Measurements from ENCODE around the gene FAM237B. TPM values are rescaled to one million over a fixed set of nuclear protein-coding genes. Genes with fewer than 3 reads are reported as not detected.

FAM237B gene
- polyA plus RNA-seq, 3 donors = not detected

DNA sequence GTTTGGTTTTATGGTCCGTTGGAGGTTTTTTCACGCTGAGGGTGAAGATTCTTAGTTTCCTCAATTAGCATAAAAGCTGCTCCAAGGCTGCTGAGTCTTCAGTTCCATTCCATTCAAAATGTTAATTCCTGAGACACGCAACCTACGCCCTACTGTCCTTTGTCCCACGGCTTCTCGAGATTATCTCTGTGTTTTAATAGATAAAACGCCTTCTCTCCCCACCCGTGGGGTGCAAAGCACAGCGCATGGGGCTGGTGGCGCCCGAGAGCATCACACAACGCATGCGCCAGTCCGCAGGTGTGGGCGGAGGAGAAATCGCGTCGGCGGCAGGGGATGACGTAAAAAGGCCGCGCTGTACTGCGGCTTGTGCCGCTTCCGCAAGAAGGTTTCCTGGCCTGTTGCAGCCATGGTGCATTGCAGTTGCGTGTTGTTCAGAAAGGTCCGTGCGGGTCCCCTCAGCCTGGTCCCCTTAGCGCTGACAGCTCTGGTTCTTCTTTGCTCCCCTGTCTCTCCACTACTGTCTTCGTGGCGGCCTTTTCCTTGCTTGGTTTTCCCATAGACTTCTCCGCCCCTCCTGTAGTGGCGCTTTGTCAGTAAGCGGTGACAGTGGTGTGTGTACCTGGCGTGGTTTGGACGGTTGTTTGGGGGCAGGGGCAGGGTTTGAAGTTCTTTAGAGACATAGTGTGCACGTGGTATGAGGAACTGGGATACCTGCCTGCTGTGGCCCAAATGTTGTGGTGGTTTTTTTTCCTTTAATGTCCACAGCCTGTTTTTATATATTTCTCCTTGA is 25.4 kb upstream of the FAM237B start, which contains the start of gene GTPBP10:
Gene GTPBP10, plus strand, starts transcription at position 381 of the 790 bp plus-strand sequence. Its CDS starts 26 bp downstream, at position 407.
- Histone ChIP-seq H3K79me2 (ENCODE audit: insufficient read depth, low read length) (peaks cover 48% of the 10 kb centered on the region), H3K27me3 (ENCODE audit: control insufficient read depth in 2 of 2, insufficient read depth in 2 of 2, low read length in 2 of 2) (no peaks in the 10 kb centered on the region), H4K20me1 (ENCODE audit: insufficient read depth, low read length) (no peaks in the 10 kb centered on the region), H3K36me3 (replicated peaks in 1 of 2; ENCODE audit: control insufficient read depth in 1 of 2, insufficient read depth in 2 of 2, low read length in 2 of 2) (no peaks in the 10 kb centered on the region), H3K4me2 (replicated peaks; ENCODE audit: extremely low read depth, low read length, poor library complexity, severe bottlenecking) (peak within 1 kb of the TSS; percentile 93), H3K9ac (ENCODE audit: insufficient read depth, low read length, poor library complexity, severe bottlenecking) (peak within 1 kb of the TSS; percentile 92), H3K4me1 (ENCODE audit: control insufficient read depth in 1 of 2, insufficient read depth in 2 of 2, low read length in 2 of 2) (peaks cover 10 to 22% of the 10 kb centered on the region in 2 donors), H3K9me3 (replicated peaks in 1 of 2; ENCODE audit: control insufficient read depth in 1 of 2, insufficient read depth in 1 of 2, low read length in 2 of 2) (peaks cover 3 to 10% of the 10 kb centered on the region in 2 donors), H3K27ac (ENCODE audit: low read depth in 1 of 2, low read length in 2 of 2) (peak within 1 kb of the TSS; percentile 73 to 96), H3K4me3 (replicated peaks in 1 of 3; ENCODE audit: low read depth in 2 of 3, low read length in 3 of 3) (peak within 1 kb of the TSS; percentile 60 to 93 (median 83)), H2AFZ (ENCODE audit: insufficient read depth, low read depth, low read length, poor library complexity, severe bottlenecking) (peak within 1 kb of the TSS; percentile 90)
- Mint-ChIP-seq H3K4me3 (peak within 1 kb of the TSS; percentile 87 to 96), H3K27ac (peak within 1 kb of the TSS; percentile 96 to 99 (median 97)), H3K36me3 (peaks cover 2 to 20% of the 10 kb centered on the region in 2 donors), H3K4me1 (peaks cover 15% of the 10 kb centered on the region), H3K9me3 (peaks cover 10 to 18% (median 14%) of the 10 kb centered on the region in 7 donors), H3K27me3 (ENCODE audit: low read depth in 3 of 3) (no peaks in the 10 kb centered on the region)
- 0% methylated on average over 23 of the region's 37 CpGs for WGBS (ENCODE audit: insufficient coverage)
- TF ChIP-seq, protein P1, sequence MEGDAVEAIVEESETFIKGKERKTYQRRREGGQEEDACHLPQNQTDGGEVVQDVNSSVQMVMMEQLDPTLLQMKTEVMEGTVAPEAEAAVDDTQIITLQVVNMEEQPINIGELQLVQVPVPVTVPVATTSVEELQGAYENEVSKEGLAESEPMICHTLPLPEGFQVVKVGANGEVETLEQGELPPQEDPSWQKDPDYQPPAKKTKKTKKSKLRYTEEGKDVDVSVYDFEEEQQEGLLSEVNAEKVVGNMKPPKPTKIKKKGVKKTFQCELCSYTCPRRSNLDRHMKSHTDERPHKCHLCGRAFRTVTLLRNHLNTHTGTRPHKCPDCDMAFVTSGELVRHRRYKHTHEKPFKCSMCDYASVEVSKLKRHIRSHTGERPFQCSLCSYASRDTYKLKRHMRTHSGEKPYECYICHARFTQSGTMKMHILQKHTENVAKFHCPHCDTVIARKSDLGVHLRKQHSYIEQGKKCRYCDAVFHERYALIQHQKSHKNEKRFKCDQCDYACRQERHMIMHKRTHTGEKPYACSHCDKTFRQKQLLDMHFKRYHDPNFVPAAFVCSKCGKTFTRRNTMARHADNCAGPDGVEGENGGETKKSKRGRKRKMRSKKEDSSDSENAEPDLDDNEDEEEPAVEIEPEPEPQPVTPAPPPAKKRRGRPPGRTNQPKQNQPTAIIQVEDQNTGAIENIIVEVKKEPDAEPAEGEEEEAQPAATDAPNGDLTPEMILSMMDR (IDR thresholded peaks at IDR 0.05) = peak; percentile 68
- peak; percentile 93 to 96 (median 96) for DNase-seq
- intact Hi-C loops (cut with micrococcal nuclease) = loop anchor here (5.0 to 10.0 kb wide), 2 partner anchors 102 to 164 kb away; partner anchors contain the start of gene CFAP69 (in 2 of the 2)

DNA sequence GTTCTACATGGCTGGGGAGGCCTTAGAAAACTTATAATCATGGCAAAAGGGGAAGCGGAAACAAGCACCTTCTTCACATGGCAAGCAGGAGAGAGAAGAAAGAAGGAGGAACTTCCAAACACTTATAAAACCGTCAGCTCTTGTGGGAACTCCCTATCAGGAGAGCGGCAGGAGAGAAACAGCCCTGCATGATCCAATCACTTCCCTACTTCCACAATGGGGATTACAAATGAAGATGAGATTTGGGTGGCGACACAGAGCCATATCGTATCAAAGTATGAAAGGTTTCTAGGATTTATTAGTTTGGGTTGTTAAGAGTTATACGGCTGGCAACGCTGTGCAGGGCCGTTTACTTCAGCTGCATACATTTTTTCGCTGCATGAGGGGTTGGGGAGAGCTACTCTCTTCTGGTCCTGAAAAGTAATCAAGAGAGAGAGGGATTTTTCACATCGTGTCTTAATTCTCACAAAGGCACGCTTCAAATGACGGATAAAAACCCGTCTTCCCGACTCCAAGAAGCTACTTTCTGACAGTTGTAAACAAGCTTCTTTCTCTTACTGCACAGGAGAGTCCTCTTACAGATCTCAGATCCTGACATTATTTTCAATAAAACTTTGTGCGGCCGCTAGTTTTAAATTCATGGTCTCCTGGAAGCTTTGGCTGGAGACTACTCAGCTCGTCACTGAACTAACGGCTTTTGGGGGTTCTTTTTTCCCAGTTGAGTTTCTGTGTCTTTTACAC is 24.7 kb upstream of the FAM237B start:
- peaks cover 14% of the 10 kb centered on the region for H3K4me1 Mint-ChIP-seq

More for the DNA sequence above, 24.7 kb upstream of the FAM237B start:
- Histone ChIP-seq H3K27ac (ENCODE audit: low read depth in 1 of 2, low read length in 2 of 2) (peak overlapping the region; percentile 73 to 96), H3K4me1 (ENCODE audit: control insufficient read depth in 1 of 2, insufficient read depth in 2 of 2, low read length in 2 of 2) (peaks cover 10 to 22% of the 10 kb centered on the region in 2 donors), H3K9ac (ENCODE audit: insufficient read depth, low read length, poor library complexity, severe bottlenecking) (peak overlapping the region; percentile 92), H2AFZ (ENCODE audit: insufficient read depth, low read depth, low read length, poor library complexity, severe bottlenecking) (peak overlapping the region; percentile 90), H3K4me2 (replicated peaks; ENCODE audit: extremely low read depth, low read length, poor library complexity, severe bottlenecking) (peak overlapping the region; percentile 93), H3K27me3 (ENCODE audit: control insufficient read depth in 2 of 2, insufficient read depth in 2 of 2, low read length in 2 of 2) (no peaks in the 10 kb centered on the region), H4K20me1 (ENCODE audit: insufficient read depth, low read length) (no peaks in the 10 kb centered on the region), H3K4me3 (replicated peaks in 1 of 3; ENCODE audit: low read depth in 2 of 3, low read length in 3 of 3) (peak overlapping the region; percentile 60 to 93 (median 83)), H3K79me2 (ENCODE audit: insufficient read depth, low read length) (peaks cover 40% of the 10 kb centered on the region), H3K9me3 (replicated peaks in 1 of 2; ENCODE audit: control insufficient read depth in 1 of 2, insufficient read depth in 1 of 2, low read length in 2 of 2) (peaks cover 3 to 10% of the 10 kb centered on the region in 2 donors), H3K36me3 (replicated peaks in 1 of 2; ENCODE audit: control insufficient read depth in 1 of 2, insufficient read depth in 2 of 2, low read length in 2 of 2) (no peaks in the 10 kb centered on the region)
- Mint-ChIP-seq H3K4me3 (peak overlapping the region; percentile 87 to 96), H3K36me3 (peaks cover 2 to 18% of the 10 kb centered on the region in 2 donors), H3K9me3 (peaks cover 10 to 18% (median 14%) of the 10 kb centered on the region in 7 donors), H3K27ac (peak overlapping the region; percentile 96 to 99 (median 97)), H3K27me3 (ENCODE audit: low read depth in 3 of 3) (no peaks in the 10 kb centered on the region)
- 19% methylated on average over 8 of the region's 18 CpGs for WGBS (ENCODE audit: insufficient coverage)
- DNase-seq = peak; percentile 45 to 86 (median 59)
- intact Hi-C loops (cut with micrococcal nuclease) = loop anchor here (5.0 to 10.0 kb wide), 2 partner anchors 101 to 163 kb away; partner anchors contain the start of gene CFAP69 (in 2 of the 2)
- TF ChIP-seq, protein P1 (IDR thresholded peaks at IDR 0.05) = no peak
